Transverse colon (tissue), 4 donors: ENCODE measurements around the gene TBC1D16.

Experiments used
- EP300 ChIP-seq: sonication (generic); formaldehyde crosslinking; IDR thresholded peaks from one replicate; pipeline ENCODE4 v1.6.1; 2017; ENCODE audit warnings: antibody characterized with exemption, low read depth
- POLR2A ChIP-seq: fragments of 450-650 bp; IDR thresholded peaks from one replicate; pipeline ENCODE4 v1.6.1; 2016; ENCODE audit warnings: antibody characterized with exemption, mild to moderate bottlenecking, moderate library complexity
- POLR2AphosphoS5 ChIP-seq, 3 donors: sonication (generic); formaldehyde crosslinking; IDR thresholded peaks; one replicate each; pipeline ENCODE4 v1.6.1; 2016; ENCODE audit warnings: antibody characterized with exemption in 3 of 3
- TF ChIP-seq, protein P1 (sequence below), 5 experiments: fragments of 200-600 bp in 3 of 5; fragments of 450-650 bp in 2 of 5; sonication (generic) in 3 of 5; IDR thresholded peaks; 1 replicate in 2 of 5; 2 replicates in 3 of 5; pipeline ENCODE4 v1.5.1; 2016 to 2017; ENCODE audit warnings: antibody characterized with exemption in 5 of 5, inconsistent platforms in 3 of 5, mild to moderate bottlenecking in 2 of 5, moderate library complexity in 1 of 5

- TF ChIP-seq, protein P1, sequence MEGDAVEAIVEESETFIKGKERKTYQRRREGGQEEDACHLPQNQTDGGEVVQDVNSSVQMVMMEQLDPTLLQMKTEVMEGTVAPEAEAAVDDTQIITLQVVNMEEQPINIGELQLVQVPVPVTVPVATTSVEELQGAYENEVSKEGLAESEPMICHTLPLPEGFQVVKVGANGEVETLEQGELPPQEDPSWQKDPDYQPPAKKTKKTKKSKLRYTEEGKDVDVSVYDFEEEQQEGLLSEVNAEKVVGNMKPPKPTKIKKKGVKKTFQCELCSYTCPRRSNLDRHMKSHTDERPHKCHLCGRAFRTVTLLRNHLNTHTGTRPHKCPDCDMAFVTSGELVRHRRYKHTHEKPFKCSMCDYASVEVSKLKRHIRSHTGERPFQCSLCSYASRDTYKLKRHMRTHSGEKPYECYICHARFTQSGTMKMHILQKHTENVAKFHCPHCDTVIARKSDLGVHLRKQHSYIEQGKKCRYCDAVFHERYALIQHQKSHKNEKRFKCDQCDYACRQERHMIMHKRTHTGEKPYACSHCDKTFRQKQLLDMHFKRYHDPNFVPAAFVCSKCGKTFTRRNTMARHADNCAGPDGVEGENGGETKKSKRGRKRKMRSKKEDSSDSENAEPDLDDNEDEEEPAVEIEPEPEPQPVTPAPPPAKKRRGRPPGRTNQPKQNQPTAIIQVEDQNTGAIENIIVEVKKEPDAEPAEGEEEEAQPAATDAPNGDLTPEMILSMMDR (IDR thresholded peaks at IDR 0.05) = no peak
- TF ChIP-seq POLR2A (no peak), EP300 (no peak), POLR2AphosphoS5 (IDR thresholded peaks at IDR 0.05) (no peak)
These were observed 109.0 kb downstream of the TBC1D16 start for GRCh38 chr17:79926605-79927135.
